HCT116 (cell line): ENCODE measurements around the gene FSCN2.

Source experiments
- CBX3 ChIP-seq: IDR thresholded peaks from 2 replicates; pipeline ENCODE4 v1.6.1; 2012; ENCODE audit warnings: low read depth
- EZH2 ChIP-seq: fragments of 200-600 bp; sonication (generic); IDR thresholded peaks from 2 replicates; pipeline ENCODE4 v1.6.1; 2017; ENCODE audit warnings: antibody characterized with exemption, mixed run types
- JUND ChIP-seq: IDR thresholded peaks from 2 replicates; pipeline ENCODE4 v1.6.1; 2012
- SIN3A ChIP-seq: IDR thresholded peaks from 2 replicates; pipeline ENCODE4 v1.6.1; 2012; ENCODE audit warnings: low read depth
- ZFX ChIP-seq: fragments of 450-650 bp; IDR thresholded peaks from 2 replicates; pipeline ENCODE4 v1.6.1; 2017
- ZNF274 ChIP-seq: fragments of 200-500 bp; sonication (Bioruptor generic); IDR thresholded peaks from 2 replicates; pipeline ENCODE4 v1.6.1; 2014; ENCODE audit warnings: mild to moderate bottlenecking, low read depth, low read length, inconsistent platforms
- TF ChIP-seq, protein P1 (sequence below), 3 experiments: fragments of 200-600 bp in 1 of 3; sonication (generic) in 1 of 3; IDR thresholded peaks in 2 of 3; conservative IDR thresholded peaks in 1 of 3; 2 replicates each; pipeline ENCODE4 v1.5.1; 2012 to 2017; ENCODE audit warnings: low read depth in 2 of 3, low read length in 2 of 3, antibody characterized with exemption in 1 of 3, borderline replicate concordance in 1 of 3, control low read depth in 1 of 3, mild to moderate bottlenecking in 1 of 3, mixed read lengths in 1 of 3, mixed run types in 1 of 3, moderate library complexity in 1 of 3; ENCODE audit not compliant: insufficient read depth in 1 of 3

DNA sequence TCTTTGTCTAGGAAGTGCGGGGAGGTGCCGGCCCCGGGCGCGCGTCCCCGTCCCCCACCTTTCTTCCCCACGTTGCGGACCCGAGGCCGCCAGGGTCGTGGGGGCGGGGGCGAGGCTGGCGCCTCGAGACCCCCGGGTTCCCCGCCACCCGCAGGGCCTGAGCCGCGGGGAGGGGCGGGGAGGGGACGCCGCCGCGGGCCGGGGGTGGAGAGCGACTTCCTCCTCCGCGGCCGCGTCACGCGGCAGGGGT lies 13.8 kb upstream of the FSCN2 start:
- no peak for TF ChIP-seq ZNF274
- TF ChIP-seq ZFX = no peak
- TF ChIP-seq, protein P1, sequence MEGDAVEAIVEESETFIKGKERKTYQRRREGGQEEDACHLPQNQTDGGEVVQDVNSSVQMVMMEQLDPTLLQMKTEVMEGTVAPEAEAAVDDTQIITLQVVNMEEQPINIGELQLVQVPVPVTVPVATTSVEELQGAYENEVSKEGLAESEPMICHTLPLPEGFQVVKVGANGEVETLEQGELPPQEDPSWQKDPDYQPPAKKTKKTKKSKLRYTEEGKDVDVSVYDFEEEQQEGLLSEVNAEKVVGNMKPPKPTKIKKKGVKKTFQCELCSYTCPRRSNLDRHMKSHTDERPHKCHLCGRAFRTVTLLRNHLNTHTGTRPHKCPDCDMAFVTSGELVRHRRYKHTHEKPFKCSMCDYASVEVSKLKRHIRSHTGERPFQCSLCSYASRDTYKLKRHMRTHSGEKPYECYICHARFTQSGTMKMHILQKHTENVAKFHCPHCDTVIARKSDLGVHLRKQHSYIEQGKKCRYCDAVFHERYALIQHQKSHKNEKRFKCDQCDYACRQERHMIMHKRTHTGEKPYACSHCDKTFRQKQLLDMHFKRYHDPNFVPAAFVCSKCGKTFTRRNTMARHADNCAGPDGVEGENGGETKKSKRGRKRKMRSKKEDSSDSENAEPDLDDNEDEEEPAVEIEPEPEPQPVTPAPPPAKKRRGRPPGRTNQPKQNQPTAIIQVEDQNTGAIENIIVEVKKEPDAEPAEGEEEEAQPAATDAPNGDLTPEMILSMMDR (IDR thresholded peaks at IDR 0.05 in 2 of 3, conservative IDR thresholded peaks at IDR 0.05 in 1 of 3; ENCODE audit: borderline replicate concordance in 1 of 3, insufficient read depth in 1 of 3, low read depth in 2 of 3, low read length in 2 of 3) = no peak
- no peak for TF ChIP-seq EZH2
- no peak for TF ChIP-seq CBX3
- TF ChIP-seq SIN3A = no peak
- no peak for TF ChIP-seq JUND
